Stimulated activated CD4-positive, alpha-beta T cell treated with anti-CD3 and anti-CD28 coated beads, TNF-alpha, amount 100 ng/mL, for 48 hours (primary cell): ENCODE measurements around the gene NOP9.

Experiments
- DNase-seq, 3 donors: peaks; one replicate each; pipeline ENCODE4 v3.0.0-alpha.2; 2020; ENCODE audit warnings: low read depth in 3 of 3

The NOP9 gene, protein sequence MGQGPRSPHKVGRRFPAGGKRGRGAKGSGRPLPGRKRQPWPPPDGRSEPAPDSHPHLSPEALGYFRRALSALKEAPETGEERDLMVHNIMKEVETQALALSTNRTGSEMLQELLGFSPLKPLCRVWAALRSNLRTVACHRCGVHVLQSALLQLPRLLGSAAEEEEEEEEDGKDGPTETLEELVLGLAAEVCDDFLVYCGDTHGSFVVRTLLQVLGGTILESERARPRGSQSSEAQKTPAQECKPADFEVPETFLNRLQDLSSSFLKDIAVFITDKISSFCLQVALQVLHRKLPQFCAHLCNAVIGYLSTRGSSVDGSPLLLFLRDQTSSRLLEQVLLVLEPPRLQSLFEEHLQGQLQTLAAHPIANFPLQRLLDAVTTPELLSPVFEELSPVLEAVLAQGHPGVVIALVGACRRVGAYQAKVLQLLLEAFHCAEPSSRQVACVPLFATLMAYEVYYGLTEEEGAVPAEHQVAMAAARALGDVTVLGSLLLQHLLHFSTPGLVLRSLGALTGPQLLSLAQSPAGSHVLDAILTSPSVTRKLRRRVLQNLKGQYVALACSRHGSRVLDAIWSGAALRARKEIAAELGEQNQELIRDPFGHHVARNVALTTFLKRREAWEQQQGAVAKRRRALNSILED

DNA sequence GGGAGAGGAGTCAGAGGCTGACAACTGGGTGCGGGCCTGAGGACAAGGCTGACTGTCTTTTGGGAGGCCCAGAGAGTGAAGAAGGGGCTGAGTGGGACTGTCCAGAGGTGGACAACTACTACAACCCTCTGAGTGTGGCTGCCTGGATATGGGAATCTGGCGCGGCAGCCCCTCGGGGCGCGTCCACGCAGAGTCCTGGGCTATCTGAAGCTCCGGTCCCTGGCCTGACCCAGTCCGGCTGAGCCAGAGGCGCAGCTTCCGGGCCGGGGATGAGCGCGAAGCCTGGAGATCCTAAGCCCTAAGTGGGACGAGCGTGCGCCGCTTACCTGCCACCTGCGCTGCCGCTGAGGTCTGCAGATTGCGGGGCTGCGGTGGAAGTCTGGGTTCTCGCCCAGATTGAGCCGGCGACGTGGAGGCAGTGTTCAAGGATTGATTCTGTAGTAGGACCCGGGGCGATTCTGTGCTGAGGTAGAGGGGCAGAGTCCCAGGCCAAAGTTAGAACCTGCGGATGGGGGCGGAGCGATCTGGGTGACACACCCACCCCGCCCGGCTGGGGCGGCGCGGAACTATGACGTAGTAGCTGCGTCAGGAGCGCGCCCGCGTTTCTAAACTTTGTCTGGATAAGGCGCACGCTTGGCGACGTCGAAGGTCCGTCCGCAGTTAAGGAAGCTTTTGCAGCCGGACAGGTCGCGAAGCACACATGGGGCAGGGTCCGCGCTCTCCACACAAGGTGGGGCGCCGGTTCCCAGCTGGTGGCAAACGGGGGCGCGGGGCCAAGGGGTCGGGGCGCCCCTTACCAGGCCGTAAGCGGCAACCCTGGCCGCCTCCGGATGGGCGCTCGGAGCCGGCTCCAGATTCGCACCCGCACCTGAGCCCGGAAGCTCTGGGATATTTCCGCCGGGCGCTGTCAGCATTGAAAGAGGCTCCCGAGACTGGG, at the start of gene NOP9, which contains the start of gene DHRS1:
Gene NOP9 (plus strand): TSS at position 596 of the 937 bp plus-strand sequence. CDS start 105 bp downstream, at position 701.
Gene DHRS1 (minus strand): TSS at position 526 of the 937 bp plus-strand sequence. CDS start 674 bp downstream, outside the sequence.
- peak; percentile 85 to 90 (median 86) for DNase-seq

DNA sequence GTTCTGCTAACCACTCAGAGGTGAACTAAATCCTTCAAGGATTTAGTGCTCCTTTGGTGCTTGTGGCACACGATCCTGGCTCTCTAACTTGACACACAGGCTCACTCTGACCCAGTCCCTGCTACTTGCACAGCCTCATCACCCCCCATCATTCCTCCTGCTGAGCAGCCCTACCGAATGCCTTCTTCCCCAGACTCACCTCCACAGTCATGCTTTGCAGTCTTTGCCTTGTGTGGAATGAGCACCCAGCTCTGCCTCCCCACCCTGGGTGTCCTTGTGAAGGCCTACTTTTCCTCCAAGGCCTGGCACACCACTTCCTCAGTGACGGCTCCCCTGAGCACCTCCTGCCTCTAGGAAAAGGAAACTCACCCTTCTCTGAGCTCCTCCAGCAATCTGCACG, 49.3 kb upstream of the NOP9 start:
- DNase-seq, result no peak

DNA sequence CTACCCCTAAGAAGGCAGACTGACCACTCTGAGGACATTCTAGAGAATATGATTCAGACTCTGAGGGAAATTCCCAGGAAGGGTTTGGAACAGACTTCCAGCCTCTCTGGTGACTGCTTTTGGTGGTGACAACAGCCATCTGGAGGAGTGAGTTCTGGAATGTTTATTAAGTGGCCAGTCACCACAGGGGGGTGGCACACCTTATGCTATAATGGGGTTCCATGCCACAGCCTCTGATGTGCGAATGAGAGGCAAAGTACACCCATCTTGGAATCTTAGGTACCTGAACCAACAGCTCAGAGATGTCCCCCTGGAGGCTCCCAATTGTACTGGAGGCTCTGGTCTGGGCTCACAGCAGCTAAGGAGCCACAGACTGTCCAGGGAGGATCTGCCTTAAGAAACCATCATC, 47.8 kb upstream of the NOP9 start:
- DNase-seq, result no peak

DNA sequence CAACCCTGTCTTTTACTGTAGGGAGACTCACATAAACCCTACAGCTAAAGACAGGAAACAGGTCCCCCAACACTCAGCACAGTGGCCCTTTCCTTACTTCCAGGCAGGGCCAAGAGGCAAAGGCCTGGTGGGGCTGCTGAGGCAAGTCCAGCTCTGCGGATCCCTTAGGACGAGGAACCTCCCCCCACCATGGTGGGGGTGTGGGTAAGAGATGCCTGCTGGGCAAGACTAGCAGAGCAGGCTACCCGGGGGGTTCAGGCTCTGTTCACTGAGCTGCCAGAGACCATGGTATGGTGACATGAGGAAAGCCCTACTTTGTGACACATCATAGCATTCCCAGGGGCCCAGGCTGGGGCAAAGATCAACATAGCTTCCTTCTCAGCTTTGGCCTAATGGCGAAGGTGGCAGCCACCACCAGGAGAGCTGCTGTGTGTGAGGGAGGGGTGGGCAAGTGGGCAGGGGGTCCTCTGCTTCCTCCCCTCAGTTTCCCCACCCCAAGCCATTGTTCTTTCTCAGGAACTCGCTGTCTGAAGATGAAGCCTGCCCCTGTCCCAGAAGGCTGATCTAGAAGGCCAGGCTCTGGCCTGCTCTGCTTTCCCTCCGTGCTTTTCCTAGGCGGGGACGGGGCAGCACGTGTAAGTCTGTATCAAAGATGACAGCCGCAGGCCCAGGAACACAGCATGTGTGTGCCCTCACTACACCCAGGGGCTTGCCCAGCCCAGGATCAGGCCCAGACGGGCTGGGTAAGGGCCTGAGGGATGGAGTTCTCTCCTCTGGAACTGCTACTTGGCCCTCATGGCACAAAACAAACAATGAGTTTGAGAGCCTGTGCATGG, 47.1 kb upstream of the NOP9 start:
- no peak for DNase-seq

DNA sequence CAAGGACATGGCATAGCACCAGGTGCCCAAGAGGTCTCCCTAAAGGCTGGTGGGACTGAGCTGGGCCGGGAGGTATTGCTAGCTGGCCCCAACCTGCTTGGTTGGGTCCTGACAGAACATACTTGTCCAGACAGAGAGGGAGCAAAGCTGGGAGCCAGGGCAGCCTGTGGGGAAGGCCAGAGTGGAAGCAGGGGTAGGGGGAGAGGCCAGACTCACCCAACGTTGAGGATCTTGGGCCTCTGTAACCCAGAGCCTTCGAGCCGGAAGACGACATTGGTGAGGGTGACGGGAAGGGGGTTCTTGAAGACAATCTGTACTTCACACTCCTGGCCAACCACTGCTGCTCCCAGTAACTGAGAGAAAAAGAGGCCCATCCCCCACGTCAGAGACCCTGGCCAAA, 45.7 kb upstream of the NOP9 start:
- no peak for DNase-seq

DNA sequence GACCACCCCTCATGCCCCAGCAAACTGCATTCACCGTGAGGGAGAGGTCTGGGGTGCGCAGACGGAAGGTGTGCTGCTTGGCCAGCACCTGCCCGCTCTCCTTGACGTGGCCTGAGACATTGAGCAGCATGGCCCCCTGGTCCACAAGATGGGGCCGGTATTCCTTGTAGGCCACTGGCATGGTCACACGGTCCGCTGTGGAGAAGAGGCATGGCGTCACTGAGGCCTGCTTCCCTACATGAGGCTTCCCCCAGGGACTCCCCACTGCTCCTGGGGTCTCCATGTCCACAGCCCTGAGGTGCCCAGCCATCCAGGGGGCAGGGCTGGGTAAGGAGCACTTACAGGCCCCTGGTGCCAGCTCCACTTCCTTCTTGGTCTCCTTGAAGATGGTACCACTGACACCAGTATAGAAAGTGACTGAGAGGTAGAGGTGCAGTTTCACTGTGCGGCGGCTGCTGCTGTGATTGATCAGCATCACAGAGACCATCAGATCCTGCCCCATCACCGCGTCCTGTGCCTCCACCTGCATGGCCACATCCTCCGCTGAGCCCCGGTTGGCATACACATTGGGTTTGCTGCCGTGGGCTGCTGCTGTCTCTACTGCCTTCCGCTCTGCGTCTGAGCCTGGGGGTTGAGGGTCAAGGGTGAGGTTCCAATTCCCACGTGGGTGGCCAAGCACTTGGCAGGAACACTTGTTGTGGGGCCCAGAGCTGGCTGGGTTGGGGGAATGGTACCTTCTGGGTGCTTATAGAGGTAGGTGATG, 44.8 kb upstream of the NOP9 start:
- no peak for DNase-seq

DNA sequence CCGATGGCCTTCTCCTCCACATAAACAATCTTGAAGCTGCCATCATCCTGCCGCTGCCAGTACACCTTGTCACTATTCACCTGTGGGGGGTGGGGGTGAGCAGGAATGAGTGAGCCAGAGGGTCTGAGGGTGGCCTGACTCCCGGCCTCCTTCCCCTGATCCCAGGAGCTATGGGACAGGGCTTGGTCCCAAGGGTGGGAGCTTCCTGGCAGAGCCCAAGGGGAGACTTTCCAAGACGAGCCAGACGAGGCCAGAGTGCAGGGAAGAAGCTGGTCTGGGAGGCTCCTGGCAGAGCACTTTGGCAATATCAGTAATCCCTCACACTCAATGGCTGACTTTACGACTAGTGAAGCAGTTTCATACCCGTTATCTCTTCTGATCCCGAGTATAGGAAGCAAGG, 44.2 kb upstream of the NOP9 start:
- no peak for DNase-seq

DNA sequence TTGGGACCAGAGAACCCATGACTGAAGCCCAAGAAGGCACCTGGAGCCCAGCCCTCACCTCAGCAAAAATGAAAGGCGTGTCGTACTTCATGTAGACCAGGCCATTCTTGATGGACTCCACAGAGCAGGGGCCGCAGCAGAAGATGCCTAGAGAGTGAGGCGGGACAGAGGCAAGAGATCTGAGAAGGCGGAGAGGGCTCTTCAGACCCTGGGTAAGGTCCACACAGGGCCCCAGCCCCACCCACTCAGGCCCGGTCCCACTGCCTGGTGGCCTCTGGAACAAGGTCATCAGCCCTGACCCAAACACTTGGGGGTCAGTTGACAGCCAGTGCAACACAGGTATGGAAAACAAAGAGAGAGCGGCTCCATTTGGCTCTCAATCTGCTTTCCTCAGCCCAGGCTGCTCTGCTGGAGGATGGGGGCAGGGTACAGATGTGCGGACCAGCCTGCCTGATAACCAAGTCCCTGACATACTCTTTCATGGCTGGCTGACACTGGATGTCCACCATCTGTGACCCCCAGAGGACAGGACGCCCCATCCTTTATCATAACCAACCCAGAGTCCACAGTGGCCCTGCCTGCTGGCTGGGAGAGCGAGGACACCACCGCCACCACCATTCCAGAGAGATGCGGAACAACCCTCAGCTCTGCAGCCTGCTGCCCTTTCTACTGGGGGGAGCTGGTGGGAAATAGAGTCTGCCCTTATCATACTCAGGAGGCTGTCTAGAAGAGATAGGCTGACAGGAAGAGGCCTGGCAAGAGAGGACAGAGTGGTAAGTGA, 43.5 kb upstream of the NOP9 start:
- DNase-seq, result no peak

DNA sequence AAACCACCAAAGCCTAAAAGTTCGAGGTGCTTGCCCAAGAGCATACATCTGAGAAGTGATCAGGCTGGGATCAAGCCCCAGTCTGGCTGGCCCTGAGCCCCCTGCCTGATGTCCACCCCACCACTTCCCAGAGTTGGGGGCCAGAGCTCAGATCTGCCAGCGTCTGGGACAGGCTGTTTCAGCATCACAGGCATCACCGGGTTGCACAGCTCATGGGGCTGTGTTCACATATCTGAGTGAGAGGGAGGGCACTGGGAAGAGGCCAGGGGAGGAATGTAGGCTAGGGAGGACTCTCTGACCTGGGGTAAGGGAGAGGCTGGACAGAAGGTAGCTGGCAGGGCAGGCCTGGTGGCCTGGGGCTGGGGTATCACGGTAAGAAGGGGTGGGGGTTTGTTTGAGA, 42.7 kb upstream of the NOP9 start:
- DNase-seq, result no peak

DNA sequence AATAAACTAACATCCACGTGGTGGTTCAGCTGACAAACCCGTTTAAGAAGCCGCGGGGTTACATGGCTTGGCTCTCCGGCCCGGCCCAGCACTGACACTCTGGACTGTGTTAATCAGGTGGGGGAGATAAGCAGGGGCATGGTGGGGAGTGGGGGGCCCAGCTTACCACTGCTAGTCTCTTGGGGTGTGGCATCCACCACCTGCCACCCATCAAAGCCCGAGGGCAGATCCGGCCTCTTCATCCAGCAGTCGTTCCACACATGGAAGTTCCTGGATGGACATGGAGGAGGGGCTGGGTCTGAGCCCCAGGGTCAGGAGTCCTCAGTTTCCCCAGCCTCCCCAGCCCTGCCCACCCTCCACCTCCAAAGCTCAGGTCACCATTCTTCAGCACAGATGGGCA, 41.5 kb upstream of the NOP9 start:
- DNase-seq, result no peak

DNA sequence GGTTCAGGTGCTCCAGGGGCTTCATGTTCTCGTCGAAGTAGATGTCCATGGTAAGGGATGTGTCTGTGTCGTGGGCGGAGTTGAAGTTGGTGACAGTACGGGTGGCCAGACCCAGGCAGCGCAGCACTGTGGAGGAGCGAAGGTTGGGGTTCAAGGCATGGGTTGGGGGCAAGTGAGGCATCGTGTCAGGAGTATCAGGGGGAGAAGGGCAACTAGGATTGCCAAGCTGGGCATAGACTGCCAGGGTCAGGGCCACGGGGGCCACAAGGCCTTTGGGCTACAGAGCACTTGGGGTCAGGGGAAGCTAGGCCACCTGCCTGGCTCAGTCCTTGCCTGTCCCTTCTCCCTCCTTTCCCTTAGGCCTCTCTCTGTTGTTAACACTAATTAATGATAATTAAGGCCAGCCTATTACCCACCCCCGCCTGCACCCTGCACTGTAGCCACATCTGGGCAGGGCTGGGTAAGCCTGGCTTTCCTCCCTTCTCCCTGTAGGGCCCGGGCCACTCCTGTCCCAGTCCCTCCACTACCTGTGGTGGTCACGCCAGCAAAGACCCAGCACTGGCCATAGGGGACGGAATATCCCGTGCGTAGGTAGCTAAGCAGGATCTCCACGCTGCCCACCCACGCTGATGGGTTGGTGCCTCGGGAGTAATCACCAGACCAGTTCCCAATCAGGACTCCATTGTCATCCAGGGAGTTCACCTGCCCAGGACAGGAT, 40.9 kb upstream of the NOP9 start:
- DNase-seq, result no peak

DNA sequence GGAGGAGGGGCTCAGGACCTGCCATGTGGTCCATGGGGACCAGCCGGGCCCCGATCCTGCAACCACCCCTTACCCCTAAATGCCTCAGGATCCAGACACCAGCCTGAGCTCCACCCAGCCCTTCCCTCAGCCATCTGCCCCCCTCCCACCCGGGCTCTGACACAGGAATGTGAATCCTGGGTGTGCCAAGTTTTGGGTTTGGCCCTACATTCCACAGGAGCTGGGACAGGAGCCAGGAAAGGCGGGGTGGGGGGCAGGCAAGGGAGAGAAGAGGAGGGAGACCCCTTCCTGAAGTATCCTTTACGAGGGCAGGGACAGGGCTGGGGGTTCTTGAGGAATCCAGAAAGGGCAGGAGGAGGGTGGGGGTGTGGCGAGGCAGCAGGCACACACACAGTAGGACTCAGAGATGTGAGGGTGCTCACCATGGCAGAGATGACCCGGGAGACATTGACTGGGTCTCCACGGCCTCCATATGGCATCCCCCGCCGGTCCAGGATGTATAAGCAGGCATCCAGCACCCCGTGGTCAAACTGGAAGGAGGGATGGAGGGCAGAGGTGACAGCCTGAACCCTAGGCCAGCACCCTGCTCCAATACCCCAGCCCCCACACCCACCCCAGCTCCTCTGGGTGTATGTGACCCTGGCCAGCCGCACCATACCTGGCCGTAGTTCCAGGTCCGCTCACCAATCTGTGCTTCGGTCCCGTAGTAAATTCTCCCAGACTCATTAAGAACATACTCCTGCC, 40.2 kb upstream of the NOP9 start:
- no peak for DNase-seq

DNA sequence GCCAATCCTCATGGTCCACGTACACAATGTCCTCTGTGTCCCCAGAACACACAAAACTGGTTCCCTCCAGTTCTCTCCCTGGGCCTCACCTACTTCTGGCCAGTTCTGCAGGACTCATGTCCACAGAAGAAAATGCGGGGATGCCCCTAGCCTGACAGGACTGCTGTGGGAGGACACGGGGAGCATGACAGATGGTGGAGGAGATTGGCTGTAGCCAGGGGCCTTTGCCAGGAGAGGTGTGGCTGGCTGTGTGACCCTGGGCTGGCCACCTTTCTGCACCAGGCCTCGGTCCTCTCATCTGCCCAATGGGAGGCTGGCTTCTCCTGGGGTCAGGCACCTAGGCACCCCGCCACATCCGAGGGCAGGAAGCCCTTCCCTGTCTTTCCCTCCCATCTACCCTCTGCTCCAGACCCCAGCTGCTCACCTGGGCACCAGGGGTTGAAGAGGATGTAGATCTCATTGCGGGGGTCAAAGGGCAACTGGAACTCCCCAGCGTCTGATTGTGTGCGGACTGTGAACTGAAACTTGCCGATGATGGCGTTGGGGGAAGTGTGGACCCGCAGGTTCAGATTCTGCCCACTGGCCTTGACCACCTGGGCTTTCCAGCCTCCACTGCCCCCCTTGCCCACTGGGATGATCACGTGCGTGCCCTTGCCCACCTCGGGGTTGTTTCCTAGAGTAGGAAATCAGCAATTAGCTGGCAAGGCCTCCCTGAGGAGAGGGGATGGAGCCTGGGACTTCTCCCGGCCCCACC, 39.4 kb upstream of the NOP9 start:
- no peak for DNase-seq

DNA sequence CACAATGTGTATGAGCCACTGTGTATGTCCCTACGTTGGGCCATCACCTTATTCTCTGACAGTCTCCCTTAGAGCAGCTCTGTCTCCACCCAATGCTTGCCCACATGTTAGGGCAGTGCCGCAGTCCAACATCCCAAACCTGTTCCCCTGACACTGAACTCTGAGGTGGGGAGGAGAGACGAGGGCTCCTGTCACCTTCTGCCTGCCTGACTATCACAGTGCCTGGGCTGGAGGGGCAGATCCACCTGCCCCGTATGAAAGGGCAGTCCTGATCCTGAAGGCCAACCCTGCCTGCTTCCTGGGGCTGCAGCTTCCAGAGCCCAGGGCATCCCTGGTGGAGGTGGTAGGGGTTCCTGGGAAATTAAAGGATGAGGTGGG, 38.9 kb upstream of the NOP9 start:
- no peak for DNase-seq

DNA sequence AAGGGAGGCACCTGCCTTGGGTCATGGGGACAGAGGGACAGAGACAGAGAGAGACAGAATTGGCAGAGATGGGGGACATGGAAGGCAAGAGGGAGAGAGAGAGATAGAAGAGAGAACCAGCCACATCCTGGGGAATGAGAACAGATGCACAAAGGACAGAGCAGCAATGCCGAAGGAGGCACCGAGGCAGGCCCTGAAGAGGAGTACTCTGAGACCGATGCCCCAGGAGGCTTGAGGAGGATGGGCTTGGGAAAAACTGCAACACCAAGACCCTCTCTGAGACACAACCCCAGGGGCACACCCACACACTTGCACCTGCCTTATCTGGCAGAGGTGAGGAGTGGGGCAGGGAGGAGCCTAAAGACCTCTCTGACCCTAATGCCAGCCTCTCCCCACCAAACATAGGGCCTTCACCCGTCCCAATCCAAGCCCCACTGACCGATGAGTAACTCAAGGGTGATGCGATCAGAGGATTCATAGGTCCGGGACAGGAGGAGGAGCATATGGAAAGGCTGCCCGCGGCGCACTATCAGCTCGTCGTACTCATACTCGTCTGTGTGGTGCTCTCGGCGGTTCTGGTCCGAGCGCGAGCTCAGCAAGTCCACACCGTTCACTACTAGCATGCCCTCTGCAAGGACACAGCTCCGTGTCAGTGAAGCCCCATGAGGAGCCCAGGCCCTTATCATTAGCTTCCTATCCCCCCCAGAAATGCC, 38.2 kb upstream of the NOP9 start:
- DNase-seq, result no peak

DNA sequence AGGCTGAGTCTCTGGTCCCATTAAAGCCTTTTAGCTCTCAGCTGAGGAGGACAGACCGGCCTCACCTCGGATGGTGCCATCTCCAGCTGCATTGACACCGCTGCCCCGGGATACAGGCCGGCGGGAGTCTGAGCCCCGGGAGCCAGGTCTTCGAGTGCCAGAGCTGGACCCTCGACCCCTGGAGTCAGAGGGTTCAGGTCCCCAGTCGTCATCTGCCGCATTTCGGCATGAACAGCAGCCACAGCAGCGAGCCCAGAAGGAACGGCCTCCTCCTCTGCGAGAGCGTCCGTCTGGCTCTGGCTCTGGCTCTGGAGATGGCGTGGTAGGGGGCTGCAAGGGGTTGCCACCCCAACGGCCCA, 37.7 kb upstream of the NOP9 start:
- no peak for DNase-seq
